ENCODE measurements around the gene PCDHGA11.
"Not testable (repeated sequence)": the region's sequence is repeated elsewhere in the genome, so short reads cannot be mapped to it uniquely, and the experiment has no call there.

PCDHGA11 gene

GRCh38 chr5:141420855-141421488, at the start of gene PCDHGA11:
PCDHGA11 (plus strand) TSS chr5:141421051; CDS start chr5:141421228, 177 bp downstream.
- peak; percentile 44 for DNase-seq

- no peak for DNase-seq
Measured at GRCh38 chr5:141371572-141372475, 49.0 kb upstream of the PCDHGA11 start.

GRCh38 chr5:141373673-141374317, 47.1 kb upstream of the PCDHGA11 start, which contains the start of gene PCDHGA6:
PCDHGA6 (plus strand) TSS chr5:141373891; CDS start chr5:141374084, 193 bp downstream.
- DNase-seq = no peak

GRCh38 chr5:141374627-141375026, 46.2 kb upstream of the PCDHGA11 start:
- DNase-seq = no peak

GRCh38 chr5:141375444-141376155, 45.3 kb upstream of the PCDHGA11 start:
- not testable (repeated sequence) for DNase-seq

- no peak for DNase-seq
Measured at GRCh38 chr5:141382469-141383294, 38.2 kb upstream of the PCDHGA11 start, which contains the start of gene PCDHGA7. PCDHGA7 (plus strand) TSS chr5:141382742; CDS start chr5:141382900, 158 bp downstream.

- no peak for DNase-seq
Measured at GRCh38 chr5:141383345-141383744, 37.5 kb upstream of the PCDHGA11 start.

- DNase-seq = no peak
Measured at GRCh38 chr5:141384471-141385267, 36.2 kb upstream of the PCDHGA11 start.

GRCh38 chr5:141387557-141388311, 33.1 kb upstream of the PCDHGA11 start, which contains the start of gene PCDHGB4:
PCDHGB4 (plus strand) TSS chr5:141387698; CDS start chr5:141387885, 187 bp downstream.
- DNase-seq = not testable (repeated sequence)

- DNase-seq = no peak
Measured at GRCh38 chr5:141388661-141389060, 32.2 kb upstream of the PCDHGA11 start.

GRCh38 chr5:141389153-141390042, 31.5 kb upstream of the PCDHGA11 start:
- DNase-seq = no peak

GRCh38 chr5:141392429-141393198, 28.2 kb upstream of the PCDHGA11 start, which contains the start of gene PCDHGA8:
PCDHGA8 (plus strand) TSS chr5:141392633; CDS start chr5:141392814, 181 bp downstream.
- DNase-seq = no peak

- no peak for DNase-seq
Measured at GRCh38 chr5:141393267-141393666, 27.6 kb upstream of the PCDHGA11 start.

- DNase-seq = not testable (repeated sequence)
Measured at GRCh38 chr5:141394401-141395187, 26.3 kb upstream of the PCDHGA11 start.

GRCh38 chr5:141397756-141398551, 22.9 kb upstream of the PCDHGA11 start, which contains the start of gene PCDHGB5:
PCDHGB5 (plus strand) TSS chr5:141397947; CDS start chr5:141398128, 181 bp downstream.
- peak; percentile 32 for DNase-seq

- no peak for DNase-seq
Measured at GRCh38 chr5:141398608-141399007, 22.2 kb upstream of the PCDHGA11 start.
